GM12801 (cell line): ENCODE results near the gene R3HDM4.

Source experiments
- CTCF ChIP-seq: IDR thresholded peaks from one replicate; pipeline ENCODE4 v1.5.1; 2011; ENCODE audit warnings: control low read depth; ENCODE audit not compliant: insufficient read length; ENCODE audit errors: extremely low read depth

The R3HDM4 gene

GRCh38 chr19:879711-880438, 33.1 kb downstream of the R3HDM4 start:
- TF ChIP-seq CTCF, result no peak

- no peak for TF ChIP-seq CTCF
These were observed 36.2 kb downstream of the R3HDM4 start for GRCh38 chr19:876780-877314.

GRCh38 chr19:876089-876488, 36.9 kb downstream of the R3HDM4 start:
- no peak for TF ChIP-seq CTCF

GRCh38 chr19:875265-875879, 37.6 kb downstream of the R3HDM4 start:
- no peak for TF ChIP-seq CTCF

- TF ChIP-seq CTCF, result no peak
These were observed 39.4 kb downstream of the R3HDM4 start for GRCh38 chr19:873561-874041.

GRCh38 chr19:873084-873483, 39.9 kb downstream of the R3HDM4 start:
- TF ChIP-seq CTCF, result no peak

GRCh38 chr19:872266-872951, 40.6 kb downstream of the R3HDM4 start:
- no peak for TF ChIP-seq CTCF
